HepG2 (cell line): Measurements from ENCODE around the gene AFF1.

ENCODE experiments used
- ATF1 ChIP-seq: IDR thresholded peaks from 2 replicates; pipeline ENCODE4 v1.6.1; 2016; ENCODE audit warnings: mild to moderate bottlenecking, control low read depth
- CHD4 ChIP-seq: fragments of 200-600 bp; sonication (generic); IDR thresholded peaks from 2 replicates; pipeline ENCODE4 v1.7.0; 2017; ENCODE audit warnings: mild to moderate bottlenecking, low read length, borderline replicate concordance
- E2F5 ChIP-seq: sonication (generic); formaldehyde crosslinking; conservative IDR thresholded peaks from 2 replicates; pipeline ENCODE4 v1.4.0; 2020; ENCODE audit warnings: missing genetic modification reagents
- ERF ChIP-seq: IDR thresholded peaks from 2 replicates; pipeline ENCODE4 v1.6.1; 2018; ENCODE audit warnings: missing biosample characterization, missing genetic modification reagents
- JUNB ChIP-seq: sonication (generic); formaldehyde crosslinking; IDR thresholded peaks from 2 replicates; pipeline ENCODE4 v1.8.0; 2022; ENCODE audit warnings: missing genetic modification reagents, mild to moderate bottlenecking, borderline replicate concordance
- POLR2A ChIP-seq, 2 experiments: IDR thresholded peaks; 2 replicates each; pipeline ENCODE4 v1.6.1; 2011; ENCODE audit warnings: low read depth in 2 of 2, low read length in 2 of 2, mild to moderate bottlenecking in 1 of 2, moderate library complexity in 1 of 2; ENCODE audit not compliant: insufficient read depth in 1 of 2
- SMARCC2 ChIP-seq: fragments of 450-650 bp; IDR thresholded peaks from 2 replicates; pipeline ENCODE4 v1.6.1; 2017; ENCODE audit warnings: antibody characterized with exemption, mild to moderate bottlenecking
- TARDBP ChIP-seq: sonication (generic); formaldehyde crosslinking; IDR thresholded peaks from 2 replicates; pipeline ENCODE4 v1.8.0; 2022; ENCODE audit warnings: mild to moderate bottlenecking, missing genetic modification reagents
- TCF12 ChIP-seq, 2 experiments: fragments of 450-650 bp in 1 of 2; sonication (generic) in 1 of 2; formaldehyde crosslinking in 1 of 2; IDR thresholded peaks; 2 replicates each; pipeline versions ENCODE4 v1.6.1 to v1.8.0; 2017 to 2022; ENCODE audit warnings: antibody characterized with exemption in 1 of 2, mild to moderate bottlenecking in 1 of 2, missing genetic modification reagents in 1 of 2, moderate library complexity in 1 of 2
- ZFP91 ChIP-seq: sonication (generic); formaldehyde crosslinking; IDR thresholded peaks from 2 replicates; pipeline ENCODE4 v1.9.0; 2022; ENCODE audit warnings: missing genetic modification reagents, mild to moderate bottlenecking, borderline replicate concordance
- ZNF775 ChIP-seq: sonication (generic); formaldehyde crosslinking; IDR thresholded peaks from 2 replicates; pipeline ENCODE4 v1.4.0; 2020; ENCODE audit warnings: missing genetic modification reagents, mild to moderate bottlenecking, moderate library complexity, borderline replicate concordance
- TF ChIP-seq, protein P1 (sequence below), 2 experiments: sonication (generic) in 1 of 2; formaldehyde crosslinking in 1 of 2; IDR thresholded peaks; 2 replicates each; pipeline versions ENCODE4 v1.5.1 to v1.6.1; 2011 to 2020; ENCODE audit warnings: borderline replicate concordance in 1 of 2, low read depth in 1 of 2, low read length in 1 of 2, mild to moderate bottlenecking in 1 of 2, missing genetic modification reagents in 1 of 2, moderate library complexity in 1 of 2
- TF ChIP-seq, protein P2 (sequence below): IDR thresholded peaks from 2 replicates; pipeline ENCODE4 v1.6.1; 2016; ENCODE audit warnings: missing compliant biosample characterization, missing genetic modification reagents, borderline replicate concordance
- TF ChIP-seq, protein P3 (sequence below), 2 experiments: IDR thresholded peaks; 2 replicates each; pipeline ENCODE4 v1.6.1; 2011 to 2012; ENCODE audit warnings: low read length in 2 of 2, borderline replicate concordance in 1 of 2, low read depth in 1 of 2, mild to moderate bottlenecking in 1 of 2, moderate library complexity in 1 of 2

DNA sequence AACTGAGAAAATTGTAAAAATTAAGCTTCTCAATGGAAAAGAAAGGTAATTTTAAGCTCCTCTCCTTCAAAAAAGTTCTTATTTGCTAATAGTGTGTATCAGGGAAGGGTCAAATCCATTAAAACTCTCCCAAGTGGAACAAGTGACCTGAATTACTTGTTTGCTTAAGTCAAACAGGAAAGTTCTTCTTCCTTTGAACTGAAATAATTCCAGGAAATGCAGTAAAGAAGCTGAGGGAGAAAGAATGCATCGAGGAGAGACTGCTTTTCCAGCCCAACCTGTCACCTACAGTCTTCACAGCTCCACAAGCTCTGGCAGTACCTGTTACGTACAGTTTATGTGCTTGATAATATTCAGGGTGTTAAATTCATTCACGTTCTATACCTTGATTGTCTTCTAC, 154.6 kb downstream of the AFF1 start:
- TF ChIP-seq TARDBP (CRISPR knock-in tag) (no peak), ZFP91 (CRISPR knock-in tag) (no peak), CHD4 (no peak), ERF (no peak), JUNB (CRISPR knock-in tag) (no peak), POLR2A (IDR thresholded peaks at IDR 0.05; ENCODE audit: insufficient read depth in 1 of 2, low read depth in 2 of 2, low read length in 2 of 2) (no peak), ATF1 (CRISPR knock-in tag) (no peak), ZNF775 (CRISPR knock-in tag) (no peak), E2F5 (CRISPR knock-in tag) (no peak), TCF12 (IDR thresholded peaks at IDR 0.05) (no peak), TCF12 (CRISPR knock-in tag; IDR thresholded peaks at IDR 0.05) (no peak), SMARCC2 (no peak)
- TF ChIP-seq, protein P1, sequence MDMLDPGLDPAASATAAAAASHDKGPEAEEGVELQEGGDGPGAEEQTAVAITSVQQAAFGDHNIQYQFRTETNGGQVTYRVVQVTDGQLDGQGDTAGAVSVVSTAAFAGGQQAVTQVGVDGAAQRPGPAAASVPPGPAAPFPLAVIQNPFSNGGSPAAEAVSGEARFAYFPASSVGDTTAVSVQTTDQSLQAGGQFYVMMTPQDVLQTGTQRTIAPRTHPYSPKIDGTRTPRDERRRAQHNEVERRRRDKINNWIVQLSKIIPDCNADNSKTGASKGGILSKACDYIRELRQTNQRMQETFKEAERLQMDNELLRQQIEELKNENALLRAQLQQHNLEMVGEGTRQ (IDR thresholded peaks at IDR 0.05; ENCODE audit: low read depth, low read length), result no peak
- TF ChIP-seq, protein P1 (CRISPR knock-in tag; IDR thresholded peaks at IDR 0.05; ENCODE audit: borderline replicate concordance), result no peak
- TF ChIP-seq, protein P2, sequence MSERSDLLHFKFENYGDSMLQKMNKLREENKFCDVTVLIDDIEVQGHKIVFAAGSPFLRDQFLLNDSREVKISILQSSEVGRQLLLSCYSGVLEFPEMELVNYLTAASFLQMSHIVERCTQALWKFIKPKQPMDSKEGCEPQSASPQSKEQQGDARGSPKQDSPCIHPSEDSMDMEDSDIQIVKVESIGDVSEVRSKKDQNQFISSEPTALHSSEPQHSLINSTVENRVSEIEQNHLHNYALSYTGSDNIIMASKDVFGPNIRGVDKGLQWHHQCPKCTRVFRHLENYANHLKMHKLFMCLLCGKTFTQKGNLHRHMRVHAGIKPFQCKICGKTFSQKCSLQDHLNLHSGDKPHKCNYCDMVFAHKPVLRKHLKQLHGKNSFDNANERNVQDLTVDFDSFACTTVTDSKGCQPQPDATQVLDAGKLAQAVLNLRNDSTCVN (CRISPR knock-in tag), result no peak
- TF ChIP-seq, protein P3, sequence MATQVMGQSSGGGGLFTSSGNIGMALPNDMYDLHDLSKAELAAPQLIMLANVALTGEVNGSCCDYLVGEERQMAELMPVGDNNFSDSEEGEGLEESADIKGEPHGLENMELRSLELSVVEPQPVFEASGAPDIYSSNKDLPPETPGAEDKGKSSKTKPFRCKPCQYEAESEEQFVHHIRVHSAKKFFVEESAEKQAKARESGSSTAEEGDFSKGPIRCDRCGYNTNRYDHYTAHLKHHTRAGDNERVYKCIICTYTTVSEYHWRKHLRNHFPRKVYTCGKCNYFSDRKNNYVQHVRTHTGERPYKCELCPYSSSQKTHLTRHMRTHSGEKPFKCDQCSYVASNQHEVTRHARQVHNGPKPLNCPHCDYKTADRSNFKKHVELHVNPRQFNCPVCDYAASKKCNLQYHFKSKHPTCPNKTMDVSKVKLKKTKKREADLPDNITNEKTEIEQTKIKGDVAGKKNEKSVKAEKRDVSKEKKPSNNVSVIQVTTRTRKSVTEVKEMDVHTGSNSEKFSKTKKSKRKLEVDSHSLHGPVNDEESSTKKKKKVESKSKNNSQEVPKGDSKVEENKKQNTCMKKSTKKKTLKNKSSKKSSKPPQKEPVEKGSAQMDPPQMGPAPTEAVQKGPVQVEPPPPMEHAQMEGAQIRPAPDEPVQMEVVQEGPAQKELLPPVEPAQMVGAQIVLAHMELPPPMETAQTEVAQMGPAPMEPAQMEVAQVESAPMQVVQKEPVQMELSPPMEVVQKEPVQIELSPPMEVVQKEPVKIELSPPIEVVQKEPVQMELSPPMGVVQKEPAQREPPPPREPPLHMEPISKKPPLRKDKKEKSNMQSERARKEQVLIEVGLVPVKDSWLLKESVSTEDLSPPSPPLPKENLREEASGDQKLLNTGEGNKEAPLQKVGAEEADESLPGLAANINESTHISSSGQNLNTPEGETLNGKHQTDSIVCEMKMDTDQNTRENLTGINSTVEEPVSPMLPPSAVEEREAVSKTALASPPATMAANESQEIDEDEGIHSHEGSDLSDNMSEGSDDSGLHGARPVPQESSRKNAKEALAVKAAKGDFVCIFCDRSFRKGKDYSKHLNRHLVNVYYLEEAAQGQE (IDR thresholded peaks at IDR 0.05; ENCODE audit: borderline replicate concordance in 1 of 2, low read depth in 1 of 2, low read length in 2 of 2), result no peak
